ENCODE data around the gene MAML2.

GRCh38 chr11:96050435-96051182 lies 292.4 kb downstream of the MAML2 start:
- TF ChIP-seq POLR2AphosphoS5 (IDR thresholded peaks at IDR 0.05; ENCODE audit: low read depth, low read length) (no peak), POLR2A (IDR thresholded peaks at IDR 0.05; ENCODE audit: low read depth, low read length) (no peak)

All from GM12892 (cell line).